ENCODE measurements around the gene ARL4A. TPM values are rescaled to one million over a fixed set of nuclear protein-coding genes. Genes with fewer than 3 reads are reported as not detected.

ARL4A gene
- total and polyA plus RNA-seq, 2 of the 8 experiments (the other 6 are each of a cell fraction or from before 2014, with no cell fraction given): 14.5 to 29.2 TPM

DNA sequence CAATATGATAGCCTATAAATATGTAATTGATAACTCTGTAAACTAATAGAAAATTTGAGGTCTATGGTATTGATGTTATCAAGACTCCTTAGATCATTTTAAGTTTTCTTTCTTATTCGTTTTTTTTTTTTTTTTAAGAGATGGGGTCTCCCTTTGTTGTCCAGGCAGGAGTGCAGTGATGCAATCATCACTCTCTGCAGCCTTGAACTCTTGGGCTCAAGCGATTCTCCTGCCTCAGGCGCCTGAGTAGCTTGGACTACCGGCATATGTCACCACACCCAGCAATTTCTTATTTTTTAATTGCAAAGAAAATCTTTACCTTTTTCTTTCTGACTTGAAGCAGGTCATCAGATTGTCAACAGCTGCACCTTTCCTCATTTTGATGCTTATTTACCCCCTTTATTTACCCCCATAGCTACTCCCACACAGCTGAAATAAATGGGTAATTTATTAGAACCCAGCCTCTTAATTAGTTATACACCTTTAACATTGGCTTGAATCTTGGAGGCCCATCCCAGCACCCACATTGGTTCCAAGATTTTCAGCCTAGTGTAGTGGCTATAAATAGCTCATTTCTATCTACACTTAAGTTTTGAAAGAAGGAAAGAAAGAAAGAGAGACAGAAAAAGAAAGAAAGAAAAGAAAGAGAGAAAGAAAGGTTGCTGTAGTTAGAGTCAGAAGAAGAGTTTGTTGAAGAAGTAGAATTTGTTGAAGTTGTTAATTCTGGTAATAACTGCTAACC lies 38.3 kb downstream of the ARL4A start:
- no peak overlapping the region for H4K91ac ChIP-seq (replicated peaks; ENCODE audit: insufficient read length, low read length)
- CTCF ChIA-PET (ENCODE audit: partially characterized antibody): interaction anchor here (0.7 to 1.7 kb wide), 8 partner anchors 9 to 494 kb away, joined by 3 to 6 read pairs (median 4); partner anchors contain the start of gene ARL4A

More for the DNA sequence above, 38.3 kb downstream of the ARL4A start:
- H3K14ac ChIP-seq (ENCODE audit: insufficient read length): no peak overlapping the region
- H2BK120ac ChIP-seq (replicated peaks; ENCODE audit: low read depth, low read length): no peak overlapping the region
- no peak overlapping the region for H3K18ac ChIP-seq (ENCODE audit: extremely low read depth, low read length)
- no peak for DNase-seq (ENCODE audit: low read depth in 1 of 2, low spot score in 2 of 2)
- H2BK15ac ChIP-seq (ENCODE audit: low read length): no peak overlapping the region
- H3K56ac ChIP-seq (replicated peaks; ENCODE audit: insufficient read length, low read depth, low read length): no peak overlapping the region
- H2BK12ac ChIP-seq (ENCODE audit: low read depth, low read length): no peak overlapping the region
- H3K4me1 ChIP-seq (replicated peaks in 1 of 4; ENCODE audit: control insufficient read depth in 3 of 4, insufficient read depth in 4 of 4, low read length in 3 of 4): peaks cover 0 to 7% (median 3%) of the 10 kb centered on the region in 4 experiments; a peak in 4 of 7 replicates
- H4K5ac ChIP-seq (ENCODE audit: insufficient read length, low read depth, low read length): no peak overlapping the region
- H3K4me2 ChIP-seq (ENCODE audit: insufficient read depth in 1 of 2, low read depth in 2 of 2, low read length in 2 of 2): no peak overlapping the region
- POLR2A ChIA-PET (ENCODE audit: partially characterized antibody): interaction anchor here (0.7 kb wide), 2 partner anchors 10 to 39 kb away, joined by 3 to 6 read pairs; no protein-coding TSS in a partner anchor
- H2AFZ ChIP-seq (ENCODE audit: low read length): no peak overlapping the region
- no peaks in the 10 kb centered on the region for H3K9me3 ChIP-seq (ENCODE audit: insufficient read depth in 2 of 2, low read depth in 1 of 2, low read length in 1 of 2)
- 80% methylated on average over 4 of the region's 4 CpGs; no CpG with 5 or more reads in 1 of the 2 experiments for WGBS, 2 experiments (ENCODE audit: extremely low coverage in 1 of 2, insufficient coverage in 1 of 2, insufficient read length in 1 of 2, insufficient replicate concordance in 2 of 2, low coverage in 1 of 2, low lambda C conversion rate in 2 of 2, missing lambda C conversion rate in 1 of 2)
- H3K4ac ChIP-seq (replicated peaks; ENCODE audit: insufficient read length, low read depth, low read length): no peak overlapping the region
- TF ChIP-seq NANOG (IDR thresholded peaks at IDR 0.05; ENCODE audit: insufficient read depth, low read depth, low read length, poor library complexity, severe bottlenecking) (no peak), FOSL1 (IDR thresholded peaks at IDR 0.05; ENCODE audit: insufficient read depth, low read depth, low read length) (no peak), PHF8 (conservative IDR thresholded peaks at IDR 0.05; ENCODE audit: low read depth, low read length) (no peak), SP4 (IDR thresholded peaks at IDR 0.05; ENCODE audit: low read length) (no peak), ASH2L (IDR thresholded peaks at IDR 0.05; ENCODE audit: low read length) (no peak), CEBPB (IDR thresholded peaks at IDR 0.05; ENCODE audit: low read depth, low read length) (peak; percentile 28; the same call in 1 of the 2 replicates), TAF1 (IDR thresholded peaks at IDR 0.05; ENCODE audit: low read depth, low read length) (no peak), SP2 (IDR thresholded peaks at IDR 0.05; ENCODE audit: low read length) (no peak)
- TF ChIP-seq, protein P1, sequence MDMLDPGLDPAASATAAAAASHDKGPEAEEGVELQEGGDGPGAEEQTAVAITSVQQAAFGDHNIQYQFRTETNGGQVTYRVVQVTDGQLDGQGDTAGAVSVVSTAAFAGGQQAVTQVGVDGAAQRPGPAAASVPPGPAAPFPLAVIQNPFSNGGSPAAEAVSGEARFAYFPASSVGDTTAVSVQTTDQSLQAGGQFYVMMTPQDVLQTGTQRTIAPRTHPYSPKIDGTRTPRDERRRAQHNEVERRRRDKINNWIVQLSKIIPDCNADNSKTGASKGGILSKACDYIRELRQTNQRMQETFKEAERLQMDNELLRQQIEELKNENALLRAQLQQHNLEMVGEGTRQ (IDR thresholded peaks at IDR 0.05; ENCODE audit: low read length): no peak
- TF ChIP-seq, protein P2, sequence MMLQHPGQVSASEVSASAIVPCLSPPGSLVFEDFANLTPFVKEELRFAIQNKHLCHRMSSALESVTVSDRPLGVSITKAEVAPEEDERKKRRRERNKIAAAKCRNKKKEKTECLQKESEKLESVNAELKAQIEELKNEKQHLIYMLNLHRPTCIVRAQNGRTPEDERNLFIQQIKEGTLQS (IDR thresholded peaks at IDR 0.05; ENCODE audit: insufficient read depth, low read depth, low read length): 0 out of 2 replicates have a peak, but pooled peaks have one; percentile 12
- no peak overlapping the region for H3K9ac ChIP-seq (replicated peaks in 1 of 4; ENCODE audit: extremely low read depth in 1 of 4, low read depth in 3 of 4, low read length in 3 of 4)
- no peaks in the 10 kb centered on the region for H3K23me2 ChIP-seq (ENCODE audit: low read depth, low read length)
- no peak overlapping the region for H4K8ac ChIP-seq (ENCODE audit: extremely low read depth, insufficient read depth, low read length)
- H3K36me3 ChIP-seq (ENCODE audit: control insufficient read depth in 2 of 4, insufficient read depth in 4 of 4, low read length in 3 of 4): no peaks in the 10 kb centered on the region
- no peaks in the 10 kb centered on the region for H3K79me1 ChIP-seq (ENCODE audit: low read depth, low read length)
- H2BK5ac ChIP-seq (ENCODE audit: low read depth, low read length): no peak overlapping the region
- no peaks in the 10 kb centered on the region for H4K20me1 ChIP-seq (replicated peaks in 1 of 2; ENCODE audit: control insufficient read depth in 1 of 2, insufficient read depth in 2 of 2, low read length in 2 of 2)
- H2AK5ac ChIP-seq (ENCODE audit: low read depth, low read length): no peak overlapping the region
- no peak overlapping the region for H3K4me3 ChIP-seq (ENCODE audit: extremely low read depth in 1 of 4, insufficient read depth in 2 of 4, low read depth in 3 of 4, low read length in 4 of 4)
- no peaks in the 10 kb centered on the region for H3K27me3 ChIP-seq (replicated peaks in 1 of 4; ENCODE audit: control insufficient read depth in 3 of 4, extremely low read depth in 1 of 4, insufficient read depth in 3 of 4, low read length in 3 of 4)
- no peak overlapping the region for H3K23ac ChIP-seq (ENCODE audit: insufficient read length)
- FAIRE-seq: no peak
- H2BK20ac ChIP-seq (ENCODE audit: low read length): no peak overlapping the region
- no peak overlapping the region for H3K27ac ChIP-seq (ENCODE audit: low read depth, low read length)
- H3K79me2 ChIP-seq (ENCODE audit: control insufficient read depth in 1 of 2, insufficient read depth in 2 of 2, low read length in 2 of 2): no peaks in the 10 kb centered on the region

All from H1 (cell line).